ENCODE results near the gene LRPAP1.

- TF ChIP-seq POLR2A (IDR thresholded peaks at IDR 0.05) (no peak), CTCF (IDR thresholded peaks at IDR 0.05) (no peak)
Observed at GRCh38 chr4:3477750-3478430, 54.3 kb downstream of the LRPAP1 start.

All from body of pancreas (tissue), 4 donors.